Cardiac muscle cell (in vitro differentiated cells and primary cell): ENCODE measurements around the gene CIRBP. TPM values are rescaled to one million over a fixed set of nuclear protein-coding genes. Genes with fewer than 3 reads are reported as not detected.

ENCODE experiments used
- DNase-seq, 2 donors: peaks; one replicate each; pipeline versions ENCODE4 v3.0.0 to v3.0.0-alpha.2; 2010 to 2017; ENCODE audit warnings: low read depth in 1 of 2, low spot score in 1 of 2
- H3K27ac ChIP-seq: fragments of 200-600 bp; sonication (generic); 2 replicates; pipeline ENCODE4 v1.5.1; 2016
- H3K27me3 ChIP-seq: fragments of 200-600 bp; sonication (generic); 2 replicates; pipeline ENCODE4 v1.6.0; 2016; ENCODE audit warnings: control low read depth
- H3K36me3 ChIP-seq: fragments of 200-600 bp; sonication (generic); 2 replicates; pipeline ENCODE4 v1.5.1; 2016; ENCODE audit warnings: control low read depth
- H3K4me1 ChIP-seq: fragments of 200-600 bp; sonication (generic); 2 replicates; pipeline ENCODE4 v1.8.1; 2017; ENCODE audit warnings: low read depth, mild to moderate bottlenecking, mixed run types
- H3K4me3 ChIP-seq: fragments of 200-600 bp; sonication (generic); 2 replicates; pipeline ENCODE4 v1.5.1; 2016; ENCODE audit warnings: mild to moderate bottlenecking
- H3K9me3 ChIP-seq: fragments of 200-600 bp; sonication (generic); 2 replicates; pipeline ENCODE4 v1.5.1; 2017; ENCODE audit warnings: low read depth, mild to moderate bottlenecking, control low read depth
- CTCF ChIP-seq: IDR thresholded peaks from 2 replicates; pipeline ENCODE4 v1.5.1; 2012; ENCODE audit warnings: low read depth, mild to moderate bottlenecking, low read length
- polyA plus RNA-seq: library from polyadenylated mRNA; unstranded; fragments of >200 nt; fragmentation: Nextera tagmentation; extraction: Ambion mirVana; gene quantifications from 2 replicates; pipeline ENCODE4 v1.2.1, GENCODE V29; 2016
- total RNA-seq: library from RNA; depleted of rRNA; stranded (reverse); fragments of >200 nt; gene quantifications from 2 replicates; pipeline ENCODE4 v1.2.3, GENCODE V29; 2016

The CIRBP gene
- total and polyA plus RNA-seq, 2 experiments from 2014 or later = 716 to 2,236 TPM

GRCh38 chr19:1253514-1254080, 15.5 kb upstream of the CIRBP start:
- TF ChIP-seq CTCF = no peak
- Histone ChIP-seq H3K27me3 (no peaks in the 10 kb centered on the region), H3K4me1 (peaks cover 11% of the 10 kb centered on the region), H3K36me3 (peaks cover 44% of the 10 kb centered on the region), H3K9me3 (no peaks in the 10 kb centered on the region), H3K4me3 (no peak overlapping the region), H3K27ac (peak overlapping the region; percentile 91)
- no peak for DNase-seq

- peak overlapping the region; percentile 91 for H3K27ac ChIP-seq
- peaks cover 11% of the 10 kb centered on the region for H3K4me1 ChIP-seq
- peaks cover 44% of the 10 kb centered on the region for H3K36me3 ChIP-seq
- H3K4me3 ChIP-seq = no peak overlapping the region
- TF ChIP-seq CTCF = no peak
- H3K27me3 ChIP-seq = no peaks in the 10 kb centered on the region
- no peak for DNase-seq
- H3K9me3 ChIP-seq = no peaks in the 10 kb centered on the region
Measured at GRCh38 chr19:1254081-1254527, 15.0 kb upstream of the CIRBP start.

- DNase-seq = no peak
- Histone ChIP-seq H3K4me3 (no peak overlapping the region), H3K9me3 (no peaks in the 10 kb centered on the region), H3K4me1 (peaks cover 11% of the 10 kb centered on the region), H3K27me3 (no peaks in the 10 kb centered on the region), H3K27ac (peak overlapping the region; percentile 28), H3K36me3 (peaks cover 44% of the 10 kb centered on the region)
- TF ChIP-seq CTCF = no peak
Measured at GRCh38 chr19:1254530-1255185, 14.5 kb upstream of the CIRBP start.

- peak overlapping the region; percentile 31 for H3K27ac ChIP-seq
- DNase-seq = no peak
- H3K4me3 ChIP-seq = no peak overlapping the region
- H3K4me1 ChIP-seq = peaks cover 14% of the 10 kb centered on the region
- no peaks in the 10 kb centered on the region for H3K27me3 ChIP-seq
- peaks cover 44% of the 10 kb centered on the region for H3K36me3 ChIP-seq
- no peak for TF ChIP-seq CTCF
- H3K9me3 ChIP-seq = no peaks in the 10 kb centered on the region
Measured at GRCh38 chr19:1255186-1256161, 13.7 kb upstream of the CIRBP start.

- peaks cover 44% of the 10 kb centered on the region for H3K36me3 ChIP-seq
- H3K9me3 ChIP-seq = no peaks in the 10 kb centered on the region
- no peak for TF ChIP-seq CTCF
- no peaks in the 10 kb centered on the region for H3K27me3 ChIP-seq
- peak overlapping the region; percentile 64 for H3K27ac ChIP-seq
- no peak overlapping the region for H3K4me3 ChIP-seq
- H3K4me1 ChIP-seq = peaks cover 21% of the 10 kb centered on the region
- DNase-seq = no peak
Measured at GRCh38 chr19:1256646-1257474, 12.3 kb upstream of the CIRBP start.
